ENCODE results near the gene RARA.

DNA sequence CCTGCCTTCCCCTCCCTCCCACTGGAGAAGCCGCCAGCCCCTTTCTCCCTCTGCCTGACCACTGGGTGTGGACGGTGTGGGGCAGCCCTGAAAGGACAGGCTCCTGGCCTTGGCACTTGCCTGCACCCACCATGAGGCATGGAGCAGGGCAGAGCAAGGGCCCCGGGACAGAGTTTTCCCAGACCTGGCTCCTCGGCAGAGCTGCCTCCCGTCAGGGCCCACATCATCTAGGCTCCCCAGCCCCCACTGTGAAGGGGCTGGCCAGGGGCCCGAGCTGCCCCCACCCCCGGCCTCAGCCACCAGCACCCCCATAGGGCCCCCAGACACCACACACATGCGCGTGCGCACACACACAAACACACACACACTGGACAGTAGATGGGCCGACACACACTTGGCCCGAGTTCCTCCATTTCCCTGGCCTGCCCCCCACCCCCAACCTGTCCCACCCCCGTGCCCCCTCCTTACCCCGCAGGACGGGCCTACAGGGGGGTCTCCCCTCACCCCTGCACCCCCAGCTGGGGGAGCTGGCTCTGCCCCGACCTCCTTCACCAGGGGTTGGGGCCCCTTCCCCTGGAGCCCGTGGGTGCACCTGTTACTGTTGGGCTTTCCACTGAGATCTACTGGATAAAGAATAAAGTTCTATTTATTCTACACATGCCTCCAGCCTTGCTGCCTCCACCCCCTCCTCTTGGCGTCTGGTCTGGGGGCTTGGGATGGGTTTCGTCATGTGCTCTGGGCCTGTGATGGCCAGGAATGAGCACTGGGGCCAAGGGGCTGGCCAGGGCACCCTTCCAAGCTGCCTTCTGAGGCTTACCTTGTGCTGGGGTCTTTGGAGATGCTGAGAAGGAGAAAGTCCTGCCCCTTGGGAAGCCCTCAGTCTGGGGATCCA is 48.3 kb downstream of the RARA start:
- TF ChIP-seq OSR1 (CRISPR knock-in tag; IDR thresholded peaks at IDR 0.05) (no peak), RARB (CRISPR knock-in tag; IDR thresholded peaks at IDR 0.05) (no peak), BACH2 (CRISPR knock-in tag; IDR thresholded peaks at IDR 0.05; ENCODE audit: borderline replicate concordance) (no peak), ARNTL (CRISPR knock-in tag; IDR thresholded peaks at IDR 0.05; ENCODE audit: borderline replicate concordance, low read depth) (no peak), ZNF70 (CRISPR knock-in tag; IDR thresholded peaks at IDR 0.05) (no peak)
